Measurements from ENCODE around the gene POU2F1. TPM values are rescaled to one million over a fixed set of nuclear protein-coding genes. Genes with fewer than 3 reads are reported as not detected.

Gene POU2F1
- total RNA-seq, 1 donor from 2014 or later, result 15.3 TPM

- H3K9me3 Mint-ChIP-seq (ENCODE audit: unreplicated experiment), result no peaks in the 10 kb centered on the region
- DNase-seq (ENCODE audit: extremely low spot score, unreplicated experiment), result no peak
- TF ChIP-seq, protein P1, sequence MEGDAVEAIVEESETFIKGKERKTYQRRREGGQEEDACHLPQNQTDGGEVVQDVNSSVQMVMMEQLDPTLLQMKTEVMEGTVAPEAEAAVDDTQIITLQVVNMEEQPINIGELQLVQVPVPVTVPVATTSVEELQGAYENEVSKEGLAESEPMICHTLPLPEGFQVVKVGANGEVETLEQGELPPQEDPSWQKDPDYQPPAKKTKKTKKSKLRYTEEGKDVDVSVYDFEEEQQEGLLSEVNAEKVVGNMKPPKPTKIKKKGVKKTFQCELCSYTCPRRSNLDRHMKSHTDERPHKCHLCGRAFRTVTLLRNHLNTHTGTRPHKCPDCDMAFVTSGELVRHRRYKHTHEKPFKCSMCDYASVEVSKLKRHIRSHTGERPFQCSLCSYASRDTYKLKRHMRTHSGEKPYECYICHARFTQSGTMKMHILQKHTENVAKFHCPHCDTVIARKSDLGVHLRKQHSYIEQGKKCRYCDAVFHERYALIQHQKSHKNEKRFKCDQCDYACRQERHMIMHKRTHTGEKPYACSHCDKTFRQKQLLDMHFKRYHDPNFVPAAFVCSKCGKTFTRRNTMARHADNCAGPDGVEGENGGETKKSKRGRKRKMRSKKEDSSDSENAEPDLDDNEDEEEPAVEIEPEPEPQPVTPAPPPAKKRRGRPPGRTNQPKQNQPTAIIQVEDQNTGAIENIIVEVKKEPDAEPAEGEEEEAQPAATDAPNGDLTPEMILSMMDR (IDR thresholded peaks at IDR 0.05), result no peak
- no peak overlapping the region for H3K27ac Mint-ChIP-seq (ENCODE audit: unreplicated experiment)
- no peak overlapping the region for H3K4me3 Mint-ChIP-seq (ENCODE audit: unreplicated experiment)
- no peaks in the 10 kb centered on the region for H3K4me1 Mint-ChIP-seq (ENCODE audit: unreplicated experiment)
- peaks cover 58% of the 10 kb centered on the region for H3K27me3 Mint-ChIP-seq (ENCODE audit: unreplicated experiment)
- no peaks in the 10 kb centered on the region for H3K36me3 Mint-ChIP-seq (ENCODE audit: unreplicated experiment)
These were observed 255.4 kb downstream of the POU2F1 start for GRCh38 chr1:167476061-167476460.

Other genes with a start within 250 kb of the POU2F1 start
- 0.16 TPM in 1 of 2 replicates, not detected in the other for gene ILDR2, start 245.3 kb upstream of the POU2F1 start, total RNA-seq
- not detected in 2 replicates for gene MAEL, start 231.6 kb upstream of the POU2F1 start, total RNA-seq
- gene GPA33, start 130.5 kb upstream of the POU2F1 start, total RNA-seq, result not detected in 2 replicates
- gene STYXL2, start 126.8 kb upstream of the POU2F1 start, total RNA-seq, result 0.70 and 0.86 TPM in 2 replicates

Measured in osteocyte (in vitro differentiated cells).